ENCODE results near the gene PLAGL1.
"Not testable (repeated sequence)": the region's sequence is repeated elsewhere in the genome, so short reads cannot be mapped to it uniquely, and the experiment has no call there.

GRCh38 chr6:143917026-143917425 is 91.0 kb downstream of the PLAGL1 start:
- not testable (repeated sequence) for TF ChIP-seq CTCF (IDR thresholded peaks at IDR 0.05); POLR2A (IDR thresholded peaks at IDR 0.05; ENCODE audit: low read depth); EP300 (IDR thresholded peaks at IDR 0.05); POLR2AphosphoS5 (IDR thresholded peaks at IDR 0.05)

Measured in esophagus muscularis mucosa (tissue), 4 donors.